ENCODE measurements around the gene PTPRN2. TPM values are rescaled to one million over a fixed set of nuclear protein-coding genes. Genes with fewer than 3 reads are reported as not detected.

The PTPRN2 gene
- total and polyA plus RNA-seq, 3 experiments from 2014 or later, result 0.33 to 1.2 (median 0.42) TPM

GRCh38 chr7:157623556-157623955 lies 964.1 kb downstream of the PTPRN2 start:
- peaks cover 24 to 45% (median 36%) of the 10 kb centered on the region in 3 donors for H3K4me1 Mint-ChIP-seq
- peaks cover 0 to 3% (median 0%) of the 10 kb centered on the region in 5 donors for H3K9me3 Mint-ChIP-seq
- no peaks in the 10 kb centered on the region for H3K27me3 ChIP-seq (ENCODE audit: insufficient read depth, low read length, poor library complexity, severe bottlenecking)
- peaks cover 48% of the 10 kb centered on the region for H3K4me1 ChIP-seq (ENCODE audit: insufficient read depth, low read length)
- no peaks in the 10 kb centered on the region for H3K36me3 Mint-ChIP-seq
- H3K4me3 Mint-ChIP-seq, result no peak overlapping the region
- no peak overlapping the region for H3K27ac ChIP-seq (ENCODE audit: low read depth, low read length)
- H3K27me3 Mint-ChIP-seq, result peaks cover 17 to 37% of the 10 kb centered on the region in 2 donors
- H3K4me3 ChIP-seq (ENCODE audit: low read length), result no peak overlapping the region
- H3K36me3 ChIP-seq (ENCODE audit: insufficient read depth, low read length), result no peaks in the 10 kb centered on the region
- CTCF ChIA-PET, result no interaction called here
- H3K9me3 ChIP-seq (ENCODE audit: low read length), result no peaks in the 10 kb centered on the region
- POLR2A ChIA-PET, result no interaction called here
- H3K27ac Mint-ChIP-seq, result no peak overlapping the region
- DNase-seq, result no peak

GRCh38 chr7:157622408-157623205 lies 965.0 kb downstream of the PTPRN2 start:
- Mint-ChIP-seq H3K27ac (peak overlapping the region in 1 of 8 donors; percentile 65), H3K4me3 (no peak overlapping the region), H3K36me3 (no peaks in the 10 kb centered on the region), H3K4me1 (peaks cover 21 to 41% (median 26%) of the 10 kb centered on the region in 3 donors), H3K9me3 (peaks cover 0 to 3% (median 0%) of the 10 kb centered on the region in 5 donors), H3K27me3 (peaks cover 11 to 28% of the 10 kb centered on the region in 2 donors)
- Histone ChIP-seq H3K36me3 (ENCODE audit: insufficient read depth, low read length) (no peaks in the 10 kb centered on the region), H3K9me3 (ENCODE audit: low read length) (no peaks in the 10 kb centered on the region), H3K4me3 (ENCODE audit: low read length) (no peak overlapping the region), H3K27me3 (ENCODE audit: insufficient read depth, low read length, poor library complexity, severe bottlenecking) (no peaks in the 10 kb centered on the region), H3K27ac (ENCODE audit: low read depth, low read length) (no peak overlapping the region), H3K4me1 (ENCODE audit: insufficient read depth, low read length) (peaks cover 39% of the 10 kb centered on the region)
- CTCF ChIA-PET, result interaction anchor here (1.4 kb wide), 1 partner anchor 10 kb away, joined by 5 read pairs; no protein-coding TSS in a partner anchor
- no peak for DNase-seq
- POLR2A ChIA-PET, result no interaction called here

- H3K9me3 Mint-ChIP-seq, result peaks cover 0 to 3% (median 0%) of the 10 kb centered on the region in 5 donors
- CTCF ChIA-PET, result interaction anchor here (1.4 kb wide), 1 partner anchor 9 kb away, joined by 5 read pairs; no protein-coding TSS in a partner anchor
These were observed 965.6 kb downstream of the PTPRN2 start for GRCh38 chr7:157622000-157622399.

DNA sequence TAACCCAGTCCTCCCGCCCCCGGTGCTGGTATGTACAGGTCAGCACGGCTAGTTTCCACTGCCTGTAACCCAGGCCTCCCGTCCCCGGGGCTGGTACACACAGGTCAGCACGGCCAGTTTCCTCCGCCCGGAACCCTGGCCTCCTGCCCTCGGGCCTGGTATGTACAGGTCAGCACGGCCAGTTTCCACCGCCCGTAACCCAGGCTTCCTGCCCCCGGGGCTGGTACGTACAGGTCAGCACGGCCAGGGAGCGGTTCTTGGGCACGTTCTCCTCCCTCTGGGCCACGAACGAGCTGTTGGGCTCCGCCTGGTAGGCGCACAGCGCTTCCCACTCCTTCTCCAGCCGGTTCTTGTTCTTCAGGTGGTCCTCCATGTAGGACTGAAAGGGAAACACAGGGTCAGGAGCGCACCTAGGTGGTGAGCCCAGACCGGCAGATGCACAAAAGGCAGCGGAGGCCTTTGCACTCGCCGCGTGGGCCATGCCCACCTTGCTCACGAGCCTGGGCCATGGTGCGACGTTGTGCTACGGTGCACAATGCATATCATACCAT lies 966.4 kb downstream of the PTPRN2 start:
- POLR2A ChIA-PET, result no interaction called here
- Mint-ChIP-seq H3K9me3 (peaks cover 0 to 3% (median 0%) of the 10 kb centered on the region in 5 donors), H3K36me3 (no peaks in the 10 kb centered on the region), H3K4me3 (no peak overlapping the region), H3K27me3 (peaks cover 5 to 22% of the 10 kb centered on the region in 2 donors), H3K4me1 (peaks cover 8 to 27% (median 12%) of the 10 kb centered on the region in 3 donors), H3K27ac (no peak overlapping the region)
- Histone ChIP-seq H3K4me1 (ENCODE audit: insufficient read depth, low read length) (peaks cover 25% of the 10 kb centered on the region), H3K27me3 (ENCODE audit: insufficient read depth, low read length, poor library complexity, severe bottlenecking) (no peaks in the 10 kb centered on the region), H3K27ac (ENCODE audit: low read depth, low read length) (no peak overlapping the region), H3K36me3 (ENCODE audit: insufficient read depth, low read length) (no peaks in the 10 kb centered on the region), H3K9me3 (ENCODE audit: low read length) (no peaks in the 10 kb centered on the region), H3K4me3 (ENCODE audit: low read length) (no peak overlapping the region)
- CTCF ChIA-PET, result interaction anchor here (1.4 kb wide), 1 partner anchor 8 kb away, joined by 5 read pairs; no protein-coding TSS in a partner anchor
- no peak for DNase-seq

More at GRCh38 chr7:157622000-157622399, 965.6 kb downstream of the PTPRN2 start:
- Histone ChIP-seq H3K4me3 (ENCODE audit: low read length) (no peak overlapping the region), H3K9me3 (ENCODE audit: low read length) (no peaks in the 10 kb centered on the region), H3K36me3 (ENCODE audit: insufficient read depth, low read length) (no peaks in the 10 kb centered on the region), H3K27ac (ENCODE audit: low read depth, low read length) (no peak overlapping the region), H3K4me1 (ENCODE audit: insufficient read depth, low read length) (peaks cover 33% of the 10 kb centered on the region), H3K27me3 (ENCODE audit: insufficient read depth, low read length, poor library complexity, severe bottlenecking) (no peaks in the 10 kb centered on the region)
- Mint-ChIP-seq H3K4me3 (no peak overlapping the region), H3K27ac (peak overlapping the region in 2 of 8 donors; percentile 32 to 43), H3K36me3 (no peaks in the 10 kb centered on the region), H3K4me1 (peaks cover 15 to 34% (median 20%) of the 10 kb centered on the region in 3 donors), H3K27me3 (peaks cover 9 to 22% of the 10 kb centered on the region in 2 donors)
- DNase-seq, result peak in 1 of 5 donors; percentile 61
- POLR2A ChIA-PET, result no interaction called here

DNA sequence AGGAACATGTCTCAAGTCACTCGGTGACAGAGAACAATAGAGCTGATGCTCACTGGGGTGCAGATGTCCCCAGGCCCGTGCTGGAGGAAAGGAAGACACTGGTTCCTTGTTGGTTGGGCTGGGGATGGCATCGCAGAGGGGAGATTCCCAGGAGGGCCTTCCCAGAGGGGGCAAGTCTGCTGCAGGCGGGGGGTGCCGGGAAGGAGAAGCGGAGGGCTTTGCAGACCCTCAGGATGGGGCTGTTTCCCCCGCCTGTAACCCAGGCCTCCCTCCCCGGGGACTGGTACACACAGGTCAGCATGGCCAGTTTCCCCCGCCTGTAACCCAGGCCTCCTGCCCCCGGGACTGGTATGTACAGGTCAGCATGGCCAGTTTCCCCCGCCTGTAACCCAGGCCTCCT lies 967.0 kb downstream of the PTPRN2 start:
- Histone ChIP-seq H3K4me3 (ENCODE audit: low read length) (no peak overlapping the region), H3K4me1 (ENCODE audit: insufficient read depth, low read length) (peaks cover 19% of the 10 kb centered on the region), H3K27ac (ENCODE audit: low read depth, low read length) (no peak overlapping the region), H3K36me3 (ENCODE audit: insufficient read depth, low read length) (no peaks in the 10 kb centered on the region), H3K27me3 (ENCODE audit: insufficient read depth, low read length, poor library complexity, severe bottlenecking) (no peaks in the 10 kb centered on the region), H3K9me3 (ENCODE audit: low read length) (no peaks in the 10 kb centered on the region)
- DNase-seq, result no peak
- H3K4me1 Mint-ChIP-seq, result peaks cover 6 to 21% (median 7%) of the 10 kb centered on the region in 3 donors
- no peak overlapping the region for H3K4me3 Mint-ChIP-seq
- H3K9me3 Mint-ChIP-seq, result peaks cover 0 to 3% (median 0%) of the 10 kb centered on the region in 5 donors
- CTCF ChIA-PET, result no interaction called here
- H3K27ac Mint-ChIP-seq, result no peak overlapping the region
- POLR2A ChIA-PET, result no interaction called here
- no peaks in the 10 kb centered on the region for H3K36me3 Mint-ChIP-seq
- peaks cover 5 to 22% of the 10 kb centered on the region in 2 donors for H3K27me3 Mint-ChIP-seq

- no peak for DNase-seq
- Histone ChIP-seq H3K9me3 (ENCODE audit: low read length) (no peaks in the 10 kb centered on the region), H3K36me3 (ENCODE audit: insufficient read depth, low read length) (no peaks in the 10 kb centered on the region), H3K27me3 (ENCODE audit: insufficient read depth, low read length, poor library complexity, severe bottlenecking) (no peaks in the 10 kb centered on the region), H3K4me1 (ENCODE audit: insufficient read depth, low read length) (peaks cover 17% of the 10 kb centered on the region), H3K27ac (ENCODE audit: low read depth, low read length) (no peak overlapping the region), H3K4me3 (ENCODE audit: low read length) (no peak overlapping the region)
- no peak overlapping the region for H3K4me3 Mint-ChIP-seq
- peaks cover 6 to 15% (median 6%) of the 10 kb centered on the region in 3 donors for H3K4me1 Mint-ChIP-seq
- POLR2A ChIA-PET, result no interaction called here
- no peaks in the 10 kb centered on the region for H3K36me3 Mint-ChIP-seq
- CTCF ChIA-PET, result no interaction called here
- peaks cover 5 to 22% of the 10 kb centered on the region in 2 donors for H3K27me3 Mint-ChIP-seq
- peaks cover 0 to 3% (median 0%) of the 10 kb centered on the region in 5 donors for H3K9me3 Mint-ChIP-seq
- H3K27ac Mint-ChIP-seq, result no peak overlapping the region
These were observed 967.7 kb downstream of the PTPRN2 start for GRCh38 chr7:157619753-157620525.

DNA sequence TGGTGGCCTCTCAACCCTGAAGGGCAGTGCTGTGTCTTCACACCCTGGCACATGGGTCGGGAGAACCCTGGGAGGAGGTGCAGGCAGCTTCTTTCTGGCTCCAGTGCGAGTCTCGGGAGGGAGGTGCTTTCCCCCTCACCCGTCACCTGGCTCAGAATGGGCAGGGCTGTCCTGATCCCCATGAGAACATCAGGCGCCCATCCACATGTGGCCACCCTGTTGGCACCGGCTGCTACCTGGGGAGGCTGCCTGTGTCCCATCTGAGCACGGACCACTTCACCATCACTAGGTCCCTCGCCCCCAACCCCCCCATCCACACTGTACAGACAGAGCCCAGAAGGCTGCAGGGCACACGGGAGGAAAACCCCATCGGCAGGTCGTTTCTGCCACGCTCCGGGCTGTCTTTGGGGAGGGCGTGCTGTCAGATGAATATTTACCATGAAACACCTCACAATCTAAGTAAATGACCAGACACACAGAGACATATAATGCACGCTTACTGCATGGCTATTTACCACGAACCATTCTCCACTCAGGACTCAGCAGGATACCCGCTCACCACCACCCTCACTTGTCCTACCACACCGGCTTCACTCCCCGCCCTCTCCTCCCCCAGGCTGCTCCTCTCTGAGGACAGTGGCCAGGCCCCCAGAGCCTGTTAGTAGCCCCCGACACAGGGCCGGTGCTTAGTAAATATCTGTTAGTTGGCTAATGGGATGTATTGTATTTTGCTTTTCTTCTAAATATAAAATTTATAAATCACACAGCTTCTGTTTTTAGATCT lies 968.6 kb downstream of the PTPRN2 start:
- ChIA-PET CTCF (no interaction called here), POLR2A (no interaction called here)
- Histone ChIP-seq H3K4me3 (ENCODE audit: low read length) (no peak overlapping the region), H3K9me3 (ENCODE audit: low read length) (no peaks in the 10 kb centered on the region), H3K36me3 (ENCODE audit: insufficient read depth, low read length) (no peaks in the 10 kb centered on the region), H3K27ac (ENCODE audit: low read depth, low read length) (no peak overlapping the region), H3K4me1 (ENCODE audit: insufficient read depth, low read length) (peaks cover 17% of the 10 kb centered on the region), H3K27me3 (ENCODE audit: insufficient read depth, low read length, poor library complexity, severe bottlenecking) (no peaks in the 10 kb centered on the region)
- no peak for DNase-seq
- H3K4me3 Mint-ChIP-seq, result no peak overlapping the region
- no peaks in the 10 kb centered on the region for H3K36me3 Mint-ChIP-seq
- H3K27me3 Mint-ChIP-seq, result peaks cover 5 to 22% of the 10 kb centered on the region in 2 donors
- peaks cover 6 to 16% (median 7%) of the 10 kb centered on the region in 3 donors for H3K4me1 Mint-ChIP-seq
- no peak overlapping the region for H3K27ac Mint-ChIP-seq
- H3K9me3 Mint-ChIP-seq, result peaks cover 0 to 3% (median 0%) of the 10 kb centered on the region in 5 donors

All from CD8-positive, alpha-beta memory T cell (primary cell).